ENCODE data around the gene BCL2. TPM values are rescaled to one million over a fixed set of nuclear protein-coding genes. Genes with fewer than 3 reads are reported as not detected.

The BCL2 gene
- total RNA-seq, 2 donors from 2014 or later = 13.9 to 16.4 TPM

DNA sequence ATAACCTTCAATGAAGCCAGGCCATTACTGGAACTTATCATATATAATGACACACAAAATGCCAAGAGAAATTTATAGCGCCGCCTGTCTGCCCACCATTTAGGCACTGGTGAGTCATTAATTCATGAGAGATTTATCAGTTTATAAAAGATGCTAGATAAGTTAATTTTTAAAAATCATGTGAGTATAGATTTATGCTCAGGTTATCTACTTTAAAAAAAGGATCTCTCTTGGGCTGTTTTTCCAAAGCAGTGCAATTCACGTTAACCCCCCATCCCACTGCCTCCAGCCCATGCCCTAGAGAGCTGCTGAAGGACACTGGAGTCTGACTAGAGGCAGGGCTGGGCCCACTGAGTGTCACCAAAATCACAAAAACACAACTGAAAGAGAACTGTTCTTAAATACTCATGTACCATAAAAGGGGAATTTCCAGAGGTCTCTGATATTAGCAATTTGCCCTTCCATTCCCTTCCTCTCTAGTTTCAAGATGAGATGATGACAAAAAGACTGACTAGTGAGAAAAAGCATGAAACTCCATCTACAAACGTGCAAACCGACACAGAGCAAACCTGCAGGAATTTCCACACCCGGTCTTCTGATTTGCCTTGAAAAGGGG lies 160.8 kb downstream of the BCL2 start:
- DNase-seq = no peak
- H3K4me3 ChIP-seq = no peak overlapping the region
- H3K36me3 ChIP-seq = no peaks in the 10 kb centered on the region
- H3K9ac ChIP-seq (ENCODE audit: low read depth in 2 of 2, low read length in 2 of 2) = peak overlapping the region; percentile 44 to 55
- H3K27me3 ChIP-seq = no peaks in the 10 kb centered on the region
- intact Hi-C loops (cut with DNase I) = no loop called here
- H3K4me1 ChIP-seq = peaks cover 28% of the 10 kb centered on the region
- TF ChIP-seq, protein P1, sequence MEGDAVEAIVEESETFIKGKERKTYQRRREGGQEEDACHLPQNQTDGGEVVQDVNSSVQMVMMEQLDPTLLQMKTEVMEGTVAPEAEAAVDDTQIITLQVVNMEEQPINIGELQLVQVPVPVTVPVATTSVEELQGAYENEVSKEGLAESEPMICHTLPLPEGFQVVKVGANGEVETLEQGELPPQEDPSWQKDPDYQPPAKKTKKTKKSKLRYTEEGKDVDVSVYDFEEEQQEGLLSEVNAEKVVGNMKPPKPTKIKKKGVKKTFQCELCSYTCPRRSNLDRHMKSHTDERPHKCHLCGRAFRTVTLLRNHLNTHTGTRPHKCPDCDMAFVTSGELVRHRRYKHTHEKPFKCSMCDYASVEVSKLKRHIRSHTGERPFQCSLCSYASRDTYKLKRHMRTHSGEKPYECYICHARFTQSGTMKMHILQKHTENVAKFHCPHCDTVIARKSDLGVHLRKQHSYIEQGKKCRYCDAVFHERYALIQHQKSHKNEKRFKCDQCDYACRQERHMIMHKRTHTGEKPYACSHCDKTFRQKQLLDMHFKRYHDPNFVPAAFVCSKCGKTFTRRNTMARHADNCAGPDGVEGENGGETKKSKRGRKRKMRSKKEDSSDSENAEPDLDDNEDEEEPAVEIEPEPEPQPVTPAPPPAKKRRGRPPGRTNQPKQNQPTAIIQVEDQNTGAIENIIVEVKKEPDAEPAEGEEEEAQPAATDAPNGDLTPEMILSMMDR (IDR thresholded peaks at IDR 0.05) = no peak
- H3K9me3 ChIP-seq = no peaks in the 10 kb centered on the region
- H3K27ac ChIP-seq = peak overlapping the region; percentile 71

DNA sequence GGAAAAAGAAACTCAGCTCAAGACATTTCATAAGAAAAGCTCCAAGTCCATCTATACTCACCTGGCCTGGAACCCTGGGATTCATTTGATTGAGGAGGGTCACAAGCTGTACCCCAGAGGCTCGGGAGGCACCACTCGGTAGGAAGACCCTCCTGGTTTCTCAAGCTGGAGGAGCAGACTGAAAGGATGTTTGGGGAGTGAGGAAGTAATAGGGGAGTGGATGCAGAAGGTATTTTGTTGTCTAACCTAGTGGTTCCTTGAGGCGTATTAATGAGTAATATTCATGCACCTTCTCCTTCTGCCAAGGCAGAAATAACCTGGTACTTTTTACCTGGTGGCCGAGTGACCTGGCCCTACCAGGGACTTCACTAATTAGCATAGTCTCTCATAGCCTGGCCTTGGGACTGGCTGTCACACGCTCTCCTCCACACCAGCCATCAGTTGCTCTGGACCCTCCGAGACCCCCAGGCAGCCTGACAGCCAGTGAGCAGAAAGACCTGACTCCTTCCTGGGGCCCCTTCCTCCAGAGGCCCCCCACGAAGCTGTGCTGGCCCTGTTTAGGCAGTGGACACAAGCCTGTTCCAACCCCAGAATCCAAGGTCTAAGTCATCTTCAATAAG lies 161.4 kb downstream of the BCL2 start:
- intact Hi-C loops (cut with DNase I) = no loop called here

DNA sequence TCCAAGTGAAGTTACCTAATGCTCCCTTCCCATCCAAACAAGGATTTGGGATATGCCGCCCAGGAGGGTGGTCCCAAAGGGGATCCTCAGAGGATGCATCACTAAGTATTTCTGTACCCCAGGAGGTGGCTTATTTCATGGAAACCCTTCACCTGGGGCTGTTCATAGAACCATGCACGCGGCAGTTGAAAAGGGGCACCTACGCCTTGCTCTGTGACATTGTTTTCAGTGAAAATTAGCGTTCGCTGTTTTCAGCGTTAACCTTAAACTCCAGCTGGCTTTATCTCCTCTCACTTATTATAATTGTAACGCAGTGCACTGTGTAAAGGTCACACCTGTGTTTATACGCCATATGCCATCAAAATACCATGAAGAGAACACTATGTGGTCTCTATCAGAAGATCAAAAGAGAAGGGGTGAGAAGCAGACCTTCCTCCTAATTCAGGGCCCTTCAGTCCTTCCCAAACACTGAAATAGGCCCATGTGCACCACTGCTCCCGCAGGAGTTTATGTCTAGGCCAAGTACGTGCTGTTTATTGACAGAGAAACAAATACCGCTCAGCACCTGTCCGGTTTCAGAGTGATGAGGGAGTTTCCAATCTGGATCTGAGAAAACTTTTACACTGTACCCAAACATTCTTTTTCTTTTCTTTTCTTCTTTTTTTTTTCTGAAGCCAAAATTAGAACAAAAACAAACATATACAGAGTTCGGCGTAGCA lies 162.1 kb downstream of the BCL2 start:
- DNase-seq = no peak
- H3K4me3 ChIP-seq = no peak overlapping the region
- TF ChIP-seq, protein P1 (IDR thresholded peaks at IDR 0.05) = no peak

More for the DNA sequence above, 161.4 kb downstream of the BCL2 start:
- TF ChIP-seq, protein P1 (IDR thresholded peaks at IDR 0.05) = no peak
- Histone ChIP-seq H3K36me3 (no peaks in the 10 kb centered on the region), H3K4me1 (peaks cover 28% of the 10 kb centered on the region), H3K9me3 (no peaks in the 10 kb centered on the region), H3K4me3 (no peak overlapping the region), H3K9ac (ENCODE audit: low read depth in 2 of 2, low read length in 2 of 2) (peak overlapping the region; percentile 44 to 55), H3K27me3 (no peaks in the 10 kb centered on the region), H3K27ac (peak overlapping the region; percentile 71)
- DNase-seq = no peak

DNA sequence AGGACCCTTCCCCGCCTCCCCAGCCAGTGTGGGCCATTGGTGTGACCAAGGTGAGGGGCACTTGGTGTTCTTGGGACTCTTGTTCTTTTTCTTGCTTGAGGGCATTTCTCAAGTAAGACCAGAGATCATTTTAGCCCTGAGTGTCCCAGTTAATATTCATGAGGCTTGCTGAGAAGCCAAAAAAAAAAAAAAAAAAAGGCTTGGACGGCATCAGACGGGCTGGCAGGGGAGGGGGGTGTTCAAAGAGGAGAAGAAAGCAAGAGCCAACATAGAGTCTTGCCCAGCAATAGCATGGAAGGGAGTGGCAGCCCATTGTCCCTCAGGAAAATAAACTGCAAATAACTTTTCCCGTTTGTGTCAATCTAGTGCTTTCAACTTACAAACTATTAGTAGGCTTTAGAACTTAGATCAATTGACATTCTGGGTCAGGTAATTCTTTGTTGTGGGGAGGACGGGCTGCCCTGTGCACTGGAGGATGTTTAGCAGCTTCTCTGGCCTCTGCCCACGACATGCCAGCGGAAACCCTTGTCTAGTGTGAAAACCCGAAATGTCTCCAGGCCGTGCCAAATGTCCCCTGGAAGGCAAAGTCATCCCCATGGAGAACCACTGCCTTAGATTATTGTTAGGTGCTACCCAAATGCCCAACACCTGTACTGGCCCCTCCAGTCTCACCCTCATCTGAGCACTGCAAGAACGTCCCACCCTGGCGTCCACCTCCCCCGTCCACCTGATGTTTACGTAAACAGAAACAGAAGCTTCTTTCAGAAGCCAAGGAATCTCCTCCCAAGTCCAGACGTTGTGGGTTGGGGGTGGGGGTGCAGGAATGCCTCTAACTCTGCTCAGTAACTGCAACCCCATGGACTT lies 163.4 kb downstream of the BCL2 start:
- peak overlapping the region; percentile 54 for H3K27ac ChIP-seq
- no peaks in the 10 kb centered on the region for H3K36me3 ChIP-seq
- intact Hi-C loops (cut with DNase I) = no loop called here
- H3K4me1 ChIP-seq = peaks cover 25% of the 10 kb centered on the region
- H3K9ac ChIP-seq (ENCODE audit: low read depth in 2 of 2, low read length in 2 of 2) = peak overlapping the region; percentile 15 to 79
- H3K9me3 ChIP-seq = no peaks in the 10 kb centered on the region
- H3K27me3 ChIP-seq = no peaks in the 10 kb centered on the region
- H3K4me3 ChIP-seq = no peak overlapping the region
- TF ChIP-seq, protein P1 (IDR thresholded peaks at IDR 0.05) = no peak
- DNase-seq = no peak

More for the DNA sequence above, 162.1 kb downstream of the BCL2 start:
- Histone ChIP-seq H3K36me3 (no peaks in the 10 kb centered on the region), H3K9me3 (no peaks in the 10 kb centered on the region), H3K9ac (ENCODE audit: low read depth in 2 of 2, low read length in 2 of 2) (peak overlapping the region in 1 of 2 donors; percentile 55), H3K4me1 (peaks cover 28% of the 10 kb centered on the region), H3K27me3 (no peaks in the 10 kb centered on the region), H3K27ac (peak overlapping the region; percentile 71)
- intact Hi-C loops (cut with DNase I) = no loop called here

Measured in colonic mucosa (tissue), 4 donors.